Endothelial cell of umbilical vein (primary cell): ENCODE results near the gene ACADS. TPM values are rescaled to one million over a fixed set of nuclear protein-coding genes. Genes with fewer than 3 reads are reported as not detected.

ENCODE experiments used
- BruUV-seq: library from RNA; stranded (reverse); fragments of 400-500 nt; replicated peaks from 2 replicates; lab custom pipeline; 2021; lab: Mats Ljungman, UMichigan
- CTCF ChIA-PET: fragments of 300-600, 350-600 bp; sonication (Branson Sonifier 250); formaldehyde crosslinking; loops from one replicate; lab custom pipeline; 2021; ENCODE audit warnings: antibody characterized with exemption, inconsistent platforms; lab: Charles Lee
- POLR2A ChIA-PET: fragments of 300-600, 350-600 bp; sonication (Branson Sonifier 250); formaldehyde crosslinking; loops from one replicate; lab custom pipeline; 2021; ENCODE audit warnings: antibody characterized with exemption, inconsistent platforms; lab: Charles Lee
- DNase-seq: peaks from one replicate; pipeline ENCODE4 v3.0.0-alpha.2; 2011; ENCODE audit warnings: low read depth, low spot score
- FAIRE-seq: peaks from 2 replicates; lab custom pipeline; 2011; peaks lifted over from hg19 to GRCh38; lab: Jason Lieb, UNC
- H2AFZ ChIP-seq: 2 replicates; pipeline ENCODE4 v1.6.0; 2012; ENCODE audit warnings: low read depth, low read length, control low read depth, inconsistent platforms
- H3K27ac ChIP-seq: 2 replicates; pipeline ENCODE4 v1.5.1; 2011; ENCODE audit warnings: low read depth, mild to moderate bottlenecking, control low read depth, low read length, moderate library complexity; ENCODE audit not compliant: insufficient read depth
- H3K27me3 ChIP-seq, 2 experiments: 2 replicates each; pipeline versions ENCODE4 v1.6.0 to v1.6.1; 2011; ENCODE audit warnings: low read length in 2 of 2, mixed read lengths in 1 of 2; ENCODE audit not compliant: control insufficient read depth in 2 of 2, insufficient read depth in 2 of 2
- H3K36me3 ChIP-seq, 2 experiments: 2 replicates in 1 of 2; 3 replicates in 1 of 2; pipeline ENCODE4 v1.5.1; 2011; ENCODE audit warnings: low read length in 2 of 2, mild to moderate bottlenecking in 1 of 2, moderate library complexity in 1 of 2; ENCODE audit not compliant: control insufficient read depth in 2 of 2, insufficient read depth in 2 of 2; ENCODE audit errors: extremely low read depth in 1 of 2
- H3K4me1 ChIP-seq: 3 replicates; pipeline ENCODE4 v1.5.1; 2011; ENCODE audit warnings: mild to moderate bottlenecking, low read length; ENCODE audit not compliant: control insufficient read depth, insufficient read depth; ENCODE audit errors: extremely low read depth
- H3K4me2 ChIP-seq: 2 replicates; pipeline ENCODE4 v1.6.1; 2011; ENCODE audit warnings: low read length, control low read depth, mixed read lengths; ENCODE audit not compliant: insufficient read depth
- H3K4me3 ChIP-seq, 3 experiments: fragments of 200-600 bp in 1 of 3; sonication (generic), shearing (Covaris generic) in 1 of 3; replicated peaks in 1 of 3; 2 replicates each; pipeline ENCODE4 v1.5.1; 2011 to 2016; ENCODE audit warnings: control low read depth in 3 of 3, low read length in 3 of 3, mild to moderate bottlenecking in 2 of 3, inconsistent platforms in 1 of 3, low read depth in 1 of 3, moderate library complexity in 1 of 3; ENCODE audit not compliant: insufficient read depth in 1 of 3
- H3K79me2 ChIP-seq: 2 replicates; pipeline ENCODE4 v1.6.0; 2012; ENCODE audit warnings: low read length, inconsistent platforms; ENCODE audit not compliant: control insufficient read depth, insufficient read depth
- H3K9ac ChIP-seq: replicated peaks from 2 replicates; pipeline ENCODE3; 2011; ENCODE audit warnings: low read length, control low read depth; ENCODE audit not compliant: insufficient read depth; ENCODE audit errors: extremely low read depth
- H3K9me1 ChIP-seq: replicated peaks from 3 replicates; pipeline ENCODE4 v1.6.0; 2011; ENCODE audit warnings: mild to moderate bottlenecking, low read length; ENCODE audit not compliant: control insufficient read depth, insufficient read depth; ENCODE audit errors: extremely low read depth
- H3K9me3 ChIP-seq: replicated peaks from 2 replicates; pipeline ENCODE4 v1.5.1; 2012; ENCODE audit warnings: low read length, inconsistent platforms; ENCODE audit not compliant: control insufficient read depth, insufficient read depth
- H4K20me1 ChIP-seq: replicated peaks from 2 replicates; pipeline ENCODE3; 2011; ENCODE audit warnings: mild to moderate bottlenecking, low read length; ENCODE audit not compliant: control insufficient read depth, insufficient read depth; ENCODE audit errors: extremely low read depth
- FOS ChIP-seq: IDR thresholded peaks from 2 replicates; pipeline ENCODE4 v1.6.1; 2011; ENCODE audit warnings: mild to moderate bottlenecking, low read length, moderate library complexity, borderline replicate concordance; ENCODE audit not compliant: insufficient read depth
- GATA2 ChIP-seq: IDR thresholded peaks from 2 replicates; pipeline ENCODE4 v1.7.0; 2011; ENCODE audit warnings: low read depth, mild to moderate bottlenecking, moderate library complexity, mixed read lengths, low read length; ENCODE audit not compliant: insufficient read length, insufficient read depth
- JUN ChIP-seq: IDR thresholded peaks from 2 replicates; pipeline ENCODE4 v1.6.1; 2011; ENCODE audit warnings: borderline replicate concordance, low read depth; ENCODE audit not compliant: insufficient read length, insufficient read depth
- MYC ChIP-seq: IDR thresholded peaks from one replicate; pipeline ENCODE4 v1.6.1; 2011; ENCODE audit warnings: mild to moderate bottlenecking, low read depth, low read length
- POLR2A ChIP-seq: IDR thresholded peaks from 2 replicates; pipeline ENCODE4 v1.6.1; 2012; ENCODE audit warnings: low read depth, mild to moderate bottlenecking, control low read depth, low read length
- POLR2AphosphoS5 ChIP-seq: IDR thresholded peaks from 2 replicates; pipeline ENCODE4 v1.6.1; 2012; ENCODE audit warnings: low read depth, mild to moderate bottlenecking, control low read depth, low read length, moderate library complexity; ENCODE audit not compliant: insufficient read depth
- dilution Hi-C: fragments of 300-500 bp; cut with MboI; formaldehyde crosslinking; loops from one replicate; pipeline ENCODE4 v1.15.0; 2019; ENCODE audit warnings: low sequenced_read_pairs; ENCODE audit not compliant: extremely low pct_ligation_motif_present
- intact Hi-C: fragments of 100-400 bp; cut with micrococcal nuclease; formaldehyde crosslinking; loops from one replicate; pipeline ENCODE4 v1.10.0; 2022
- polyA plus RNA-seq, 4 experiments: library from polyadenylated mRNA; depleted of rRNA in 3 of 4; stranded (reverse) in 3 of 4; unstranded in 1 of 4; fragments of >200 nt; gene quantifications; 2 replicates each; pipeline versions ENCODE4 v1.2.1 to v1.2.3, GENCODE V29; 2011 to 2012; ENCODE audit warnings: missing spikeins in 1 of 4
- total RNA-seq: library from RNA; stranded (reverse); gene quantifications from 2 replicates; pipeline ENCODE4 v1.2.3, GENCODE V29; 2021
- TF ChIP-seq, protein P1 (sequence below): IDR thresholded peaks from 2 replicates; pipeline ENCODE4 v1.6.1; 2011; ENCODE audit not compliant: insufficient read depth, insufficient read length
- TF ChIP-seq, protein P2 (sequence below), 2 donors: IDR thresholded peaks; 1 replicate in 1 of 2; 2 replicates in 1 of 2; pipeline ENCODE4 v1.5.1; 2011; ENCODE audit warnings: low read length in 2 of 2, mild to moderate bottlenecking in 2 of 2, moderate library complexity in 2 of 2, control low read depth in 1 of 2, inconsistent platforms in 1 of 2, low read depth in 1 of 2; ENCODE audit not compliant: insufficient read depth in 1 of 2; ENCODE audit errors: extremely low read depth in 1 of 2

Gene ACADS
- total and polyA plus RNA-seq, 2 donors (not counting 3 experiments of a cell fraction or from before 2014, with no cell fraction given) = 8.2 to 8.9 TPM

DNA sequence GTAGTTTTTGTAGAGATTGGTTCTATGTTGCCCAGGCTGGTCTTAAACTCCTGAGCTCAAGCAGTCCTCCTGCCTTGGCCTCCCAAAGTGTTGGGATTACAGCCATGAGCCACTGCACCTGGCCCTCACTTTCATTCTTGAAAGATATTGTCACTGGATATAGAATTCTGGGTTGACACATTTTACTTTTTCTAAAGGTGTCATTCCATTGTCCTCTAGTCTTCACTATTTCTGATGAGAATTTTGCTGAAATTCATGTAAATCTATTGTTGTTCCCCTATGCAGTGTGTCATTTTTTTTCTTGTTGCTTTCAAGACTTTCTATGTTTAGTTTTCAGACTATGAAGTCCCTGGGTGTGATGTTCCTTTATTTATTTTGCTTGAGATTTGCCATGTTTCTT is 29.2 kb downstream of the ACADS start:
- Histone ChIP-seq H3K36me3 (no peaks in the 10 kb centered on the region), H3K27me3 (no peaks in the 10 kb centered on the region), H3K9me3 (no peaks in the 10 kb centered on the region), H3K9ac (no peak overlapping the region), H3K9me1 (no peaks in the 10 kb centered on the region), H4K20me1 (no peaks in the 10 kb centered on the region), H3K79me2 (no peaks in the 10 kb centered on the region), H3K4me1 (no peaks in the 10 kb centered on the region), H2AFZ (no peak overlapping the region), H3K4me2 (no peak overlapping the region), H3K27ac (no peak overlapping the region), H3K4me3 (no peak overlapping the region)
- intact Hi-C loops = no loop called here
- DNase-seq = no peak
- TF ChIP-seq, protein P1, sequence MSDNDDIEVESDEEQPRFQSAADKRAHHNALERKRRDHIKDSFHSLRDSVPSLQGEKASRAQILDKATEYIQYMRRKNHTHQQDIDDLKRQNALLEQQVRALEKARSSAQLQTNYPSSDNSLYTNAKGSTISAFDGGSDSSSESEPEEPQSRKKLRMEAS = no peak
- no peak for TF ChIP-seq JUN
- no peak for TF ChIP-seq GATA2
- TF ChIP-seq MYC = no peak
- TF ChIP-seq POLR2A = no peak
- ChIA-PET POLR2A (no interaction called here), CTCF (interaction anchor here (0.6 kb wide), 1 partner anchor 102 kb away, joined by 3 read pairs; no protein-coding TSS in a partner anchor)
- no TSS peak for BruUV-seq
- FAIRE-seq = no peak
- dilution Hi-C loops = no loop called here

DNA sequence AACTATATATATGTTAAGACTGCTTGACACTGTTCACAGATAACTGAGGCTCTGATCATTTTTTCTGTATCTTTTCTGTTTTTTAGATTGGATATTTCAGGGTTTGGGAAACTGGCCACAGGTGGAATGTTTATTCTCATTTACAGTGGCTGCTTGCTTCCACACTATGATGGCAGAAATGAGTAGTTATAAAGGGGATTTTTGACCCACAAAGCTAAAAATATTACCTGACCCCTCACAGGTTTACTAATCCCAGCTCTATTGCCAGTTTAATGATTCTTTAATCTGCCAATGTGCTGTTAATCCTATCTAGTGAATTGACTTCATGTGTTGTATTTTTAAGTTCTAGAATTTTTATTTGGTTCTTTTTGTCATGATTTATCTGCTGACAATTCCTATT is 29.6 kb downstream of the ACADS start:
- CTCF ChIA-PET = no interaction called here
- H3K4me1 ChIP-seq = no peaks in the 10 kb centered on the region

More for the DNA sequence above, 29.6 kb downstream of the ACADS start:
- H3K9me1 ChIP-seq = no peaks in the 10 kb centered on the region
- intact Hi-C loops = no loop called here
- dilution Hi-C loops = no loop called here
- H3K4me3 ChIP-seq = no peak overlapping the region
- TF ChIP-seq MYC (no peak), GATA2 (no peak), POLR2AphosphoS5 (no peak), POLR2A (no peak), JUN (no peak), FOS (no peak)
- TF ChIP-seq, protein P1 = no peak
- TF ChIP-seq, protein P2, sequence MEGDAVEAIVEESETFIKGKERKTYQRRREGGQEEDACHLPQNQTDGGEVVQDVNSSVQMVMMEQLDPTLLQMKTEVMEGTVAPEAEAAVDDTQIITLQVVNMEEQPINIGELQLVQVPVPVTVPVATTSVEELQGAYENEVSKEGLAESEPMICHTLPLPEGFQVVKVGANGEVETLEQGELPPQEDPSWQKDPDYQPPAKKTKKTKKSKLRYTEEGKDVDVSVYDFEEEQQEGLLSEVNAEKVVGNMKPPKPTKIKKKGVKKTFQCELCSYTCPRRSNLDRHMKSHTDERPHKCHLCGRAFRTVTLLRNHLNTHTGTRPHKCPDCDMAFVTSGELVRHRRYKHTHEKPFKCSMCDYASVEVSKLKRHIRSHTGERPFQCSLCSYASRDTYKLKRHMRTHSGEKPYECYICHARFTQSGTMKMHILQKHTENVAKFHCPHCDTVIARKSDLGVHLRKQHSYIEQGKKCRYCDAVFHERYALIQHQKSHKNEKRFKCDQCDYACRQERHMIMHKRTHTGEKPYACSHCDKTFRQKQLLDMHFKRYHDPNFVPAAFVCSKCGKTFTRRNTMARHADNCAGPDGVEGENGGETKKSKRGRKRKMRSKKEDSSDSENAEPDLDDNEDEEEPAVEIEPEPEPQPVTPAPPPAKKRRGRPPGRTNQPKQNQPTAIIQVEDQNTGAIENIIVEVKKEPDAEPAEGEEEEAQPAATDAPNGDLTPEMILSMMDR (IDR thresholded peaks at IDR 0.05; ENCODE audit: extremely low read depth in 1 of 2, insufficient read depth in 1 of 2, low read depth in 1 of 2, low read length in 2 of 2) = no peak
- no peaks in the 10 kb centered on the region for H3K9me3 ChIP-seq
- no peak overlapping the region for H3K4me2 ChIP-seq
- no peak overlapping the region for H3K27ac ChIP-seq
- H2AFZ ChIP-seq = no peak overlapping the region
- no TSS peak for BruUV-seq
- POLR2A ChIA-PET = interaction anchor here (0.6 kb wide), 1 partner anchor 189 kb away, joined by 3 read pairs; no protein-coding TSS in a partner anchor
- DNase-seq (no peak), FAIRE-seq (no peak)
- no peaks in the 10 kb centered on the region for H3K27me3 ChIP-seq
- H4K20me1 ChIP-seq = no peaks in the 10 kb centered on the region
- H3K36me3 ChIP-seq = peaks cover 0 to 3% of the 10 kb centered on the region in 2 experiments
- no peaks in the 10 kb centered on the region for H3K79me2 ChIP-seq
- no peak overlapping the region for H3K9ac ChIP-seq
